ENCODE measurements around the gene IFNAR2. TPM values are rescaled to one million over a fixed set of nuclear protein-coding genes. Genes with fewer than 3 reads are reported as not detected.

IFNAR2 gene
- total RNA-seq, 6 donors from 2014 or later, result 10.5 to 36.0 (median 22.3) TPM

GRCh38 chr21:33231526-33231925 lies 1.8 kb downstream of the IFNAR2 start:
- WGBS, 2 donors, result 54 to 72% methylated on average over 8 of the region's 8 CpGs
- H3K4me3 ChIP-seq, result peak overlapping the region in 3 of 4 donors; percentile 82 to 93 (median 93)
- peak overlapping the region in 2 of 4 donors; percentile 98 to 99 for H3K27ac ChIP-seq
- H3K36me3 ChIP-seq, result no peaks in the 10 kb centered on the region
- TF ChIP-seq EP300 (IDR thresholded peaks at IDR 0.05), result no peak
- TF ChIP-seq POLR2AphosphoS5 (IDR thresholded peaks at IDR 0.05), result no peak
- TF ChIP-seq, protein P1, sequence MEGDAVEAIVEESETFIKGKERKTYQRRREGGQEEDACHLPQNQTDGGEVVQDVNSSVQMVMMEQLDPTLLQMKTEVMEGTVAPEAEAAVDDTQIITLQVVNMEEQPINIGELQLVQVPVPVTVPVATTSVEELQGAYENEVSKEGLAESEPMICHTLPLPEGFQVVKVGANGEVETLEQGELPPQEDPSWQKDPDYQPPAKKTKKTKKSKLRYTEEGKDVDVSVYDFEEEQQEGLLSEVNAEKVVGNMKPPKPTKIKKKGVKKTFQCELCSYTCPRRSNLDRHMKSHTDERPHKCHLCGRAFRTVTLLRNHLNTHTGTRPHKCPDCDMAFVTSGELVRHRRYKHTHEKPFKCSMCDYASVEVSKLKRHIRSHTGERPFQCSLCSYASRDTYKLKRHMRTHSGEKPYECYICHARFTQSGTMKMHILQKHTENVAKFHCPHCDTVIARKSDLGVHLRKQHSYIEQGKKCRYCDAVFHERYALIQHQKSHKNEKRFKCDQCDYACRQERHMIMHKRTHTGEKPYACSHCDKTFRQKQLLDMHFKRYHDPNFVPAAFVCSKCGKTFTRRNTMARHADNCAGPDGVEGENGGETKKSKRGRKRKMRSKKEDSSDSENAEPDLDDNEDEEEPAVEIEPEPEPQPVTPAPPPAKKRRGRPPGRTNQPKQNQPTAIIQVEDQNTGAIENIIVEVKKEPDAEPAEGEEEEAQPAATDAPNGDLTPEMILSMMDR (IDR thresholded peaks at IDR 0.05), result no peak
- no peak for TF ChIP-seq POLR2A (IDR thresholded peaks at IDR 0.05)
- ATAC-seq (ENCODE audit: low FRiP score in 2 of 2) (no peak), DNase-seq (no peak)
- H3K4me1 ChIP-seq, result peaks cover 15 to 37% (median 31%) of the 10 kb centered on the region in 4 donors
- H3K27me3 ChIP-seq, result no peaks in the 10 kb centered on the region
- no peaks in the 10 kb centered on the region for H3K9me3 ChIP-seq

DNA sequence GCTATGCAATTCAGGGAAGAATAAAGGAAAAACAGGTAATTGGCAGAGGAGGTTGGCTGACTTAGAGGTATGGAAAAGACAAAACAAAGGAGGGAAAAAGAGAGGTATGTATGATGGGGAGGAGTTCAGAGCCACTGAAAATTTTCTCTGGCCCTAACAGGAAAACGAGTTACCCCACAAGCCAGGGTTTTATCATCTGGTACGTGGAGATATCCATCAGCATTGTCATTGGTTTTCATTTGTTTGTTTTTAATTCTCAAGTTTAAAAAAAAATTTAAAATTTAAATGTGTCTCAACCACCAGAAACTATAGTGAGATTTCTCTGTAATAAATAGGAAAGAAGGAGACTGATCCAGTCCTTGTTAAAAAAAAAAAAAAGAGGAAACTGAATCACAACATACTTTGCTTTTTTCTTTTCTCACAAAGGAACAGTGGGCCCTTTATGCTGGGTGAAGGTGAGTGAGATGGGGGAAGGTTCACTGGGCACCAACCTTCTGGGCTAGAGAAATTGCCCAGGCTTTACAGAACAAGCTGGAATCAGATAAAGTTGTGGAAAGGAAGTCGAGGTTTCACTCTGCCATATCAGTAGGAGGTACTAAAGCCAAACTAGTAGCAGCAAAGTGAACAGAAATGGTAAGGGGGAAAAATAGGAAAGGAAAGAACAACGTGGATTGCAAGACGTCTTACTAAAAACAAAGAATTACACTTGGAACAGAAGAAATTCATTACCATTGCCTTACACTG lies 2.7 kb downstream of the IFNAR2 start:
- ATAC-seq (ENCODE audit: low FRiP score in 2 of 2) (no peak), DNase-seq (no peak)
- Histone ChIP-seq H3K36me3 (no peaks in the 10 kb centered on the region), H3K9me3 (no peaks in the 10 kb centered on the region), H3K27ac (peak overlapping the region in 2 of 4 donors; percentile 98 to 99), H3K4me3 (peak overlapping the region in 1 of 4 donors; percentile 82), H3K4me1 (peaks cover 15 to 39% (median 31%) of the 10 kb centered on the region in 4 donors), H3K27me3 (no peaks in the 10 kb centered on the region)
- 27 to 38% methylated on average over 5 of the region's 5 CpGs for whole genome bisulfite sequencing, 2 donors
- TF ChIP-seq POLR2A (IDR thresholded peaks at IDR 0.05), result no peak
- TF ChIP-seq, protein P1 (IDR thresholded peaks at IDR 0.05), result no peak
- TF ChIP-seq POLR2AphosphoS5 (IDR thresholded peaks at IDR 0.05), result no peak
- no peak for TF ChIP-seq EP300 (IDR thresholded peaks at IDR 0.05)

DNA sequence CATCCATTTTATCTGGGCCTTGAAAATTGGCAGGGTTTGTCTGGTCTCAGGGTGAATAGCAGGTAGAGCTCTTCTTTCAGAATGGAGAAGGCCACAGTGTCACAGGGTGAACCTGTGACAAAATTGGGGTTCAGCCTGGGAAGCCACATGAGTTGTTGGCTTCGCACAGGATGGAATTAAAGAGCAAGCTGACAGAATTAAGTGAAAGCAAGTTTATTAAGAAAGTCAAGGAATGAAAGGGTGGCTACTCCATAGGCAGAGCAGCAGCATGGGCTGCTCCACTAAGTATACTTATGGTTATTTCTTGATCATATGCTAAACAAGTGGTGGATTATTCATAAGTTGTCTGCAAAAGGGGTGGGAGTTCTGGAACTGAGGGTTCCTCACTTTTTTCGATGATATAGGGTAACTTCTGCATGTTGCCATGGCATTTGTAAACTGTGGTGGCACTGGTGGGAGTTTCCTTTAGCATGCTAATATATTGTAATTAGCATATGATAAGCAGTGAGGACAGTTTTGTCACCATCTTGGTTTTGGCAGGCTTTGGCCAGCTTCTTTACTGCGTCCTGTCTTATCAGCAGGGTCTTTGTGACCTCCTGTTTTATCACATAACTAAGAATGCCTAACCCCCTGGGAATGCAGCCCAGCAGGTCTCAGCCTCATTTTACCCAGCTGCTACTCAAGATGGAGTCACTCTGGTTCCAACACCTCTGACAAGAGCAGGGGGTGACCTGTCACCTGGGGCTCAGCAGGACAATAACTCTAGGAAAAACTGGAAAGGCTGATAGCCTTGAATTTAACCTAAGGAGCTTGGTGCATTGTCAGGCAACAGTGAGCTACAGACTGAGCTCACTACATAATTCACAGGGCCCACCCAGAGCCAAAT lies 5.1 kb downstream of the IFNAR2 start:
- H3K36me3 ChIP-seq, result no peaks in the 10 kb centered on the region
- H3K4me3 ChIP-seq, result no peak overlapping the region
- TF ChIP-seq POLR2AphosphoS5 (IDR thresholded peaks at IDR 0.05), result no peak
- peaks cover 14 to 43% (median 27%) of the 10 kb centered on the region in 4 donors for H3K4me1 ChIP-seq
- 76 to 85% methylated on average over 3 of the region's 3 CpGs for WGBS, 2 donors
- no peaks in the 10 kb centered on the region for H3K27me3 ChIP-seq
- no peak for DNase-seq
- no peak for ATAC-seq (ENCODE audit: low FRiP score in 2 of 2)
- no peaks in the 10 kb centered on the region for H3K9me3 ChIP-seq
- no peak overlapping the region for H3K27ac ChIP-seq

DNA sequence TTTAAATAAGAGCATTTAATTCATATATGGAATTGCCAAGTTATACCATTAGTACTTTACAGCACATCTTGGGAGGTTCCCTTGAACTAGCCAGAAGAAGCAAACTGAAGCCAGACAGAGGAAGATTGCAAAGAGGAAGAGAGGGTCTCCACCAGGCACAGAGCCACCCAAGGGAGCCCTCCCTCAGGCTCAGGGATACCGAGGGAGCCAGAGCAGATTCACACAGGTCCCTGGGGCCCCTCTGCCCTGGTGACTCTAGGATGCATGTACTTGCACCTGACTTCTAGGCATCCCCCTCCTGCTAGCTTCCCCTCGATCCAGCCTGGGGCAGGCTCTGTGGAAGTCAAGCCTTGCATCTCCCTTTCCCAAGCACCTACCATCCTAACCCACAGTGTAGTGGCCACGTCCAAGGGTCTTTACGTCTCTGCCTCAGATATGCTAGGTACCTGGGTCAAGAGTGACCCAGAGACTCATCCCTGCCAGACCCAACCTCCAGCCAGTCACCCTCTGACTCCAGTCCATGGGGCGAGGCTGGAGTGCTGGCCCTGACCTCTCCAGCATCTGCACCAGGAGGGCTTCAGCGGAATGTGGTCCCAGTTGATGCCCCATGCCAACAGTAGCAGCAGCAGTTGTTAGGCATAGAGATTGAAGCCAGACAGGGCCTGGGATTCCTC lies 6.4 kb downstream of the IFNAR2 start:
- H3K27me3 ChIP-seq, result no peaks in the 10 kb centered on the region
- 98 to 100% methylated on average over 4 to 6 of the region's 6 CpGs for WGBS, 2 donors
- peak in 1 of 2 donors; percentile 22 for ATAC-seq (ENCODE audit: low FRiP score in 2 of 2)
- no peaks in the 10 kb centered on the region for H3K9me3 ChIP-seq
- TF ChIP-seq, protein P1 (IDR thresholded peaks at IDR 0.05), result no peak
- TF ChIP-seq POLR2AphosphoS5 (IDR thresholded peaks at IDR 0.05), result no peak
- no peak overlapping the region for H3K27ac ChIP-seq
- H3K36me3 ChIP-seq, result no peaks in the 10 kb centered on the region
- DNase-seq, result peak in 1 of 2 donors; percentile 11
- H3K4me3 ChIP-seq, result no peak overlapping the region
- H3K4me1 ChIP-seq, result peaks cover 14 to 40% (median 26%) of the 10 kb centered on the region in 4 donors

- no peak for ATAC-seq (ENCODE audit: low FRiP score in 2 of 2)
- H3K4me1 ChIP-seq, result peaks cover 9 to 34% (median 21%) of the 10 kb centered on the region in 4 donors
- no peaks in the 10 kb centered on the region for H3K27me3 ChIP-seq
- H3K9me3 ChIP-seq, result no peaks in the 10 kb centered on the region
- 73 to 87% methylated on average over 2 of the region's 2 CpGs for WGBS, 2 donors
- H3K36me3 ChIP-seq, result peaks cover 0 to 2% (median 0%) of the 10 kb centered on the region in 4 donors
- DNase-seq, result no peak
- no peak overlapping the region for H3K4me3 ChIP-seq
- no peak overlapping the region for H3K27ac ChIP-seq
- TF ChIP-seq POLR2AphosphoS5 (IDR thresholded peaks at IDR 0.05) (no peak), EP300 (IDR thresholded peaks at IDR 0.05) (no peak), POLR2A (IDR thresholded peaks at IDR 0.05) (no peak)
- TF ChIP-seq, protein P1 (IDR thresholded peaks at IDR 0.05), result no peak
These were observed 7.0 kb downstream of the IFNAR2 start for GRCh38 chr21:33236766-33237165.
